GM10266 (cell line): ENCODE results near the gene FAM53B.

Experiments
- DNase-seq: peaks from one replicate; pipeline ENCODE4 v3.0.0; 2012; ENCODE audit errors: extremely low spot score
- CTCF ChIP-seq: IDR thresholded peaks from 2 replicates; pipeline ENCODE4 v1.5.1; 2012; ENCODE audit warnings: mild to moderate bottlenecking, low read depth; ENCODE audit not compliant: control insufficient read depth, insufficient read depth; ENCODE audit errors: missing control alignments

FAM53B gene

DNA sequence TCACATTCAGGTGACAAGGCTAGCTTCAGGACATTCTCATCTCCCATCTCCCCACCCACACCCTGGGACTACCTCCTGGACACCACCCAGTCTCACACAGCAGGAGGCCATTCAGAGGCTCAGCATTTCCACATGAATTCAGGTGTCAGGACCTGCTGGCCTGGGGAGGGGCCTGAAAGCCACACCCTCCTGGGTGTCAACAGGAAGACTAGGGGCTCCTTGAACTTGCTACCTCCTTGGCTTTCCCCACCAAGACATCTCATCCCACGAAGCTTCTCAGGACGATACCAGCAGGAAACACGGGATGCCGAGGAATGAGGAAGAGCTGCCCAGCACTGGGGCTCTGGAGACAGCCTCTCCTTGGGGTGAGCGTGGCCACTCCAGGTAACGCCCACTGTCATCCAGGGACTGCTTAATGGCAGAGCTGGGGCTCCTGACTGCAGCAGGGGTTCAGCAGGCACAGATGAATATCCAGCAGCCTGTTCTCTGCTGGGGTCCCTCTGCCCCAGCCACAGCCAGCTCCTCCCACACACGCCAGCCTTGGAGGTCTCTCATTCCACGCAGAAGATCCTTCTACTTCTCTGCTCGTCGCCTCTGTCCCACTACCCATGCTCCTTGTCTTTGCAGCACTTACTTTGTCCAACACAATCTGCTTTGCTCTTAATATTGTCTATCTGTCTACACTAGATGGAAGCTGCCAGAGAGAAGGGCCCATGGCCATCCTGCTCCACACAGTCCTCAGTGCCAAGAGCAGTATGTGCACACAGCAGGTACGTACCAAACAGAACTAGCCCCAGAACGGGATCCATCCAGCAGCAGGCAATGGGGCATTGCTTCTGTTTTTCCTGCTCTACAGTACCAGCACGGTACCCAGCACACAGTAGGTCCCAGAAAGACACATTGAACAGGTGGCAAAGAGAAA is 88.7 kb downstream of the FAM53B start:
- no peak for TF ChIP-seq CTCF
- no peak for DNase-seq

- no peak for TF ChIP-seq CTCF
- DNase-seq = no peak
Measured at GRCh38 chr10:124654686-124655085, 89.5 kb downstream of the FAM53B start.

GRCh38 chr10:124653811-124654651 is 90.1 kb downstream of the FAM53B start:
- TF ChIP-seq CTCF = no peak
- no peak for DNase-seq

- no peak for TF ChIP-seq CTCF
- DNase-seq = no peak
Measured at GRCh38 chr10:124653311-124653710, 90.9 kb downstream of the FAM53B start.

DNA sequence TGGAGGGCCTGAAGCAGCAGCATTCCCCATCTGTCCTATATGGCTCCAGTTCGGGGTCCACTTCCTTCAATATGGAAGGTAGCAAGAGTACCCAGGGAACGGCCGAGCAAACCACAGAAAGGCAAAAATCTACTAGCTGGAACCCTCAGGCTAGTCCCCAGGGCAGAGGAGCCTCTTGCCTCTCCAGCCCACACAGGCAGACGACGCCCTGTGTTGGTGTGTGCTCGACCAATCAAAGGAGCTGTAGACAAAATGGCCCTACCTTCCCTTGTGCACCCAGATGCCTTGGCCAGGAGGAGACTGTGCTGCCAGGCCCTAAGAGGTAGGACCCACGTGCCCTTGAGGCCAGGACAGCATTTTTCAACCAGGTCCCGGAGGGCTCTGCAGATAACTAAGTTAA is 91.5 kb downstream of the FAM53B start:
- no peak for DNase-seq

GRCh38 chr10:124652200-124652599 is 92.0 kb downstream of the FAM53B start:
- no peak for DNase-seq
- TF ChIP-seq CTCF = no peak

More for the DNA sequence above, 91.5 kb downstream of the FAM53B start:
- no peak for TF ChIP-seq CTCF
